AG04449 (cell line): ENCODE data around the gene OR2D2.
"Not testable (repeated sequence)": the region's sequence is repeated elsewhere in the genome, so short reads cannot be mapped to it uniquely, and the experiment has no call there.

ENCODE experiments used
- CTCF ChIA-PET: fragments of 350-600 bp; formaldehyde crosslinking; extraction: SDS; loops from one replicate; lab custom pipeline; 2021; ENCODE audit warnings: antibody characterized with exemption; lab: Yijun Ruan, JAX
- POLR2A ChIA-PET: fragments of 400-600, 350-600 bp; formaldehyde crosslinking; extraction: SDS; loops from one replicate; lab custom pipeline; 2020; ENCODE audit warnings: antibody characterized with exemption, inconsistent platforms; lab: Yijun Ruan, JAX
- DNase-seq: peaks from one replicate; pipeline ENCODE4 v3.0.0-alpha.2; 2010; ENCODE audit warnings: low read depth, low spot score
- H3K4me3 ChIP-seq: 2 replicates; pipeline ENCODE4 v1.5.1; 2011; ENCODE audit warnings: low read depth, mild to moderate bottlenecking, control low read depth, low read length
- CTCF ChIP-seq: IDR thresholded peaks from one replicate; pipeline ENCODE4 v1.5.1; 2011; ENCODE audit warnings: mild to moderate bottlenecking, moderate library complexity, low read length, control low read depth, inconsistent platforms; ENCODE audit not compliant: insufficient read depth; ENCODE audit errors: missing control alignments

Gene OR2D2

DNA sequence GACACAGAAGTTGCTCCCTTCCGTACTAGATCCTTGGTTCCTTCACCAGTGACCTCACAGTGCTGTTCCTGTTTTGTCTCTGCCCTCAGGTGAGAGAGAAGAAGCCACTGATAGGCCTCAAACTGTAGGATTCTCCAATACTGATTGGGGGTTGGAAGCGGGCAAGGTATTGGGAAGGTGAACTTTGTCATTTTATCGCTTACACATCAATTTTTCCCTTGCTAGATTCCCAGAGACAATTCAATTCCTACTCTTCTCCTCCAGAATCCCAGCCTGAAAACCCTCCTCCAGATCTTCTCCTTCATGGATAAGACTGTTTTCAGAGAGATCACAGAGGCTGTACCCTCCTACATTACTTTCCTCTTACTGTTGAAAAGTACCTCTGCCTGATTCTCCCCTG, 19.1 kb upstream of the OR2D2 start:
- H3K4me3 ChIP-seq = no peak overlapping the region
- DNase-seq = no peak
- ChIA-PET POLR2A (no interaction called here), CTCF (no interaction called here)
- TF ChIP-seq CTCF = no peak

- DNase-seq, POLR2A ChIA-PET, H3K4me3 ChIP-seq, CTCF ChIA-PET: not testable (repeated sequence)
Observed at GRCh38 chr11:6904804-6905203, 12.5 kb upstream of the OR2D2 start.

DNA sequence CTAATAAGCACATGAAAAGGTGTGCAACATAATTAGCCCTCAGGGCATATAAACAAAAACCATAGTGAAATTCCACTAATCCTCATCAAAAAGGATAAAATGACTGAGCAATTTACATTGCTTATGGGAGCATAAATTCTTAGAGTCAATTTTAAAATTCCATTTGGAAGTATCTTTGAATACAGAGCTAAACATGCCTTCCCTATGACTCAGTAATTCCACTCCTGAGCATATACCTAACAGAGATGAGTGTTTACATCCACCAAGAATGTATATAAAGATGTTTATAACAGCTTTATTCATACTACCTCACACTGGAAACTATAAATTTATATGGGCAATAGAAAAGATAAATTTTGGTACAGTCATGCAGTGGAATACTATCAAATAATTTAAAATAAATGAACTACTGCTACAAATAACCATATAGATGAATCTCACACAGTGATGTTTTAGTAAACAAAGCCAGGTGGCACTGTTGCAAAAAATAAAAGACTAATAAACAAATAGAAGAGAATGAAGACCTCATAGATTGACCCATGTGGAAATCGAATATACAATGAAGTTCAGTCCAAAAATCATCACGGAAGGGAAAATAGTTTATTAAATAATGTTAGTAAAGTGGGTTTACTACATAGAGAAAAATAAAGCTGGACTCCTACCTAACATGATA, 8.2 kb upstream of the OR2D2 start:
- ChIA-PET CTCF (no interaction called here), POLR2A (no interaction called here)
- TF ChIP-seq CTCF = no peak
- H3K4me3 ChIP-seq = no peak overlapping the region
- DNase-seq = no peak

DNA sequence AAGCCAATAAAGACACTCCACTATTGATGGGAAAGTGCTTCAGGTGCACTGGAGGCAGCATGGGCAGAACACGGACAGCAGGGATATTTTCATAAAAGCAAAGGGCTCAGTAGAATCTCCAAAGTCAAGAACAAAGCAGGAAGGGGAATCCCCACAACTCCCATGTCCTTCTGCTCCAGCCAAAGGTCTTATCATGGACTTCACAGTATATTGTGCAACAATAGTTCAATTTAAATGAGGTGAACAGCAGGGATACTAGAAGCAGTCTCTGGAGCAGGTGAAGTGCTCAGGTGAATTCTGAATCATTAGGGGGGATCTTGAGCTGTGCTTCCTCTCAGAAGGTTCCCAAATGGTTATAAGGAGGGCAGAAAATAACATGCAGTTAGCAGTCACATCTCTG, 6.6 kb upstream of the OR2D2 start:
- ChIA-PET CTCF (no interaction called here), POLR2A (no interaction called here)
- DNase-seq = no peak
- no peak for TF ChIP-seq CTCF
- no peak overlapping the region for H3K4me3 ChIP-seq

GRCh38 chr11:6895010-6895409, 2.7 kb upstream of the OR2D2 start:
- no peak for DNase-seq
- no peak overlapping the region for H3K4me3 ChIP-seq
- POLR2A ChIA-PET = no interaction called here
- CTCF ChIA-PET = no interaction called here
- TF ChIP-seq CTCF = no peak

- no peak for TF ChIP-seq CTCF
- no peak overlapping the region for H3K4me3 ChIP-seq
- DNase-seq = no peak
- ChIA-PET POLR2A (no interaction called here), CTCF (no interaction called here)
Observed at GRCh38 chr11:6894097-6894496, 1.8 kb upstream of the OR2D2 start.

GRCh38 chr11:6889835-6890234, 2.5 kb downstream of the OR2D2 start:
- POLR2A ChIA-PET = no interaction called here

More at GRCh38 chr11:6889835-6890234, 2.5 kb downstream of the OR2D2 start:
- TF ChIP-seq CTCF = no peak
- no peak overlapping the region for H3K4me3 ChIP-seq
- CTCF ChIA-PET = no interaction called here
- no peak for DNase-seq
